Spleen (tissue), 7 donors: ENCODE results near the gene ATP6V0A4.
"Not testable (repeated sequence)": the region's sequence is repeated elsewhere in the genome, so short reads cannot be mapped to it uniquely, and the experiment has no call there.

Experiments
- POLR2A ChIP-seq, 3 donors: fragments of 450-650 bp; IDR thresholded peaks; one replicate each; pipeline ENCODE4 v1.5.1; 2017; ENCODE audit warnings: antibody characterized with exemption in 3 of 3, mild to moderate bottlenecking in 1 of 3
- TF ChIP-seq, protein P1 (sequence below), 11 experiments: fragments of 200-600 bp in 7 of 11; fragments of 450-650 bp in 4 of 11; sonication (generic) in 4 of 11; IDR thresholded peaks in 8 of 11; conservative IDR thresholded peaks in 3 of 11; 1 replicate in 7 of 11; 2 replicates in 4 of 11; pipeline versions ENCODE4 v1.4.0 to v1.8.0; 2016 to 2021; ENCODE audit warnings: antibody characterized with exemption in 11 of 11, inconsistent platforms in 4 of 11, mild to moderate bottlenecking in 1 of 11
- donor health status: DM: no; HTN: no; CAD: no; lungs with moderate emphysema.
- donor health status: DM: no; HTN: no; CAD: no.
- donor health status: DM: no; HTN: no; CAD: no.

DNA sequence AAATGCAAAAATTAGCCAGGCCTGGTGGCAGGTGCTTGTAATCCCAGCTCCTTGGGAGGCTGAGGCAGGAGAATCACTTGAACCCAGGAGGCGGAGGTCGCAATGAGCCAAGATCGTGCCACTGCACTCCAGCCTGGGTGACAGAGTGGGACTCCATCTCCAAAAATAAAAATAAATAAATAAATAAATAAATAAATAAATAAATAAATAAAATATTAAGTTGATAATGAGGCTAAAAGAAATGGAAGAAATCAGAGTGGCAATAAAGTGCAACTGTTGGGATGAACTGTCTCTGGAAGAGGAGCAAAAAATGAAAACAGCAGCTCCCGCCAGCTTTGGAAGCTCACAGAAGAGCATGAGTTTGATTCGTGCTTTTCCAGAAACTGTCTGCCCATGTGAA, 66.3 kb downstream of the ATP6V0A4 start:
- not testable (repeated sequence) for TF ChIP-seq POLR2A (IDR thresholded peaks at IDR 0.05)
- TF ChIP-seq, protein P1, sequence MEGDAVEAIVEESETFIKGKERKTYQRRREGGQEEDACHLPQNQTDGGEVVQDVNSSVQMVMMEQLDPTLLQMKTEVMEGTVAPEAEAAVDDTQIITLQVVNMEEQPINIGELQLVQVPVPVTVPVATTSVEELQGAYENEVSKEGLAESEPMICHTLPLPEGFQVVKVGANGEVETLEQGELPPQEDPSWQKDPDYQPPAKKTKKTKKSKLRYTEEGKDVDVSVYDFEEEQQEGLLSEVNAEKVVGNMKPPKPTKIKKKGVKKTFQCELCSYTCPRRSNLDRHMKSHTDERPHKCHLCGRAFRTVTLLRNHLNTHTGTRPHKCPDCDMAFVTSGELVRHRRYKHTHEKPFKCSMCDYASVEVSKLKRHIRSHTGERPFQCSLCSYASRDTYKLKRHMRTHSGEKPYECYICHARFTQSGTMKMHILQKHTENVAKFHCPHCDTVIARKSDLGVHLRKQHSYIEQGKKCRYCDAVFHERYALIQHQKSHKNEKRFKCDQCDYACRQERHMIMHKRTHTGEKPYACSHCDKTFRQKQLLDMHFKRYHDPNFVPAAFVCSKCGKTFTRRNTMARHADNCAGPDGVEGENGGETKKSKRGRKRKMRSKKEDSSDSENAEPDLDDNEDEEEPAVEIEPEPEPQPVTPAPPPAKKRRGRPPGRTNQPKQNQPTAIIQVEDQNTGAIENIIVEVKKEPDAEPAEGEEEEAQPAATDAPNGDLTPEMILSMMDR (IDR thresholded peaks at IDR 0.05 in 8 of 11, conservative IDR thresholded peaks at IDR 0.05 in 3 of 11) = not testable (repeated sequence)
